ENCODE results near the gene PPP1R9B. TPM values are rescaled to one million over a fixed set of nuclear protein-coding genes. Genes with fewer than 3 reads are reported as not detected.
A peak's percentile ranks its signal among the peaks of the same experiment; 100 is the strongest.

Gene PPP1R9B
- total RNA-seq, 4 donors from 2014 or later, result 28.4 to 54.9 (median 36.9) TPM

- 92 to 94% methylated on average over 10 of the region's 10 CpGs for WGBS, 2 donors
- H3K9me3 ChIP-seq, result no peaks in the 10 kb centered on the region
- no peaks in the 10 kb centered on the region for H3K27me3 ChIP-seq
- no peak overlapping the region for H3K27ac ChIP-seq
- no peak for DNase-seq (ENCODE audit: low spot score in 2 of 2)
- H3K36me3 ChIP-seq, result peaks cover 0 to 12% (median 0%) of the 10 kb centered on the region in 3 donors
- no peak overlapping the region for H3K4me3 ChIP-seq
- peaks cover 0 to 42% (median 5%) of the 10 kb centered on the region in 4 donors for H3K4me1 ChIP-seq
- TF ChIP-seq CTCF (IDR thresholded peaks at IDR 0.05), result no peak
- no peak for TF ChIP-seq POLR2A (IDR thresholded peaks at IDR 0.05)
- TF ChIP-seq EP300 (IDR thresholded peaks at IDR 0.05), result no peak
Observed at GRCh38 chr17:50170662-50171370, 20.3 kb upstream of the PPP1R9B start.

GRCh38 chr17:50169881-50170459 is 19.5 kb upstream of the PPP1R9B start:
- Histone ChIP-seq H3K27me3 (no peaks in the 10 kb centered on the region), H3K27ac (no peak overlapping the region), H3K4me1 (peaks cover 0 to 36% (median 5%) of the 10 kb centered on the region in 4 donors), H3K9me3 (no peaks in the 10 kb centered on the region), H3K4me3 (no peak overlapping the region), H3K36me3 (peaks cover 0 to 12% (median 0%) of the 10 kb centered on the region in 3 donors)
- 92 to 95% methylated on average over 5 to 8 of the region's 9 CpGs for WGBS, 2 donors
- DNase-seq (ENCODE audit: low spot score in 2 of 2), result no peak
- TF ChIP-seq POLR2A (IDR thresholded peaks at IDR 0.05), result no peak
- TF ChIP-seq CTCF (IDR thresholded peaks at IDR 0.05), result no peak
- TF ChIP-seq EP300 (IDR thresholded peaks at IDR 0.05), result no peak

DNA sequence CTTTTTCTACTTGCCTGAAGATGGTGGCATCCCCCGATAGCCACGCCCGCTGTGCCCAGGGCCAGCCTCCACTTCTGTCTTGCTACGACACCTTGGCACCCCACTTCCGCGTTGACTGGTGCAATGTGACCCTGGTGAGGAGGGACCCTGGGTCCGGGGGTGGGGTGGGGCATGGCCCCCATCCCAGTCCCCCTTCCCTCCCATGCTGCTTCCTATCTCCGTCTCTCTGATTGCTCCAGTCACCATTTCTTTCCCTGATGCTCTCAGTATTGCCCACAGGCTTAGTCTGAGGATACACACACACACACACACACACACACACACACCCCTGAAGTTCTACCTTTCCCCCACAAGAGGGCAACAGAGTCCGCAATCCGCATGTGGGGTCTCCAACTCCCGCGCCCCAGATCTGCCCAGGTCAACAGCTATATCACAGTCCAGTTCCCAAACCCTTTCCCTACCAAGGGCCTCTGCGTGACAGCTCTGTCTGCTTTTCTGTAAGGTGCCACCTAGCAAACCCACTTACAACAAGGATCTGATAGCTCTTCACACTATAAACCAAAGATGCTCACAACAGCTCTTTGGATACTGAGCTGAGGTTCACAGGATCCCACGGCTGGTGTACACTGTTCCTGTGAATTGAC is 18.8 kb upstream of the PPP1R9B start:
- no peaks in the 10 kb centered on the region for H3K27me3 ChIP-seq
- no peaks in the 10 kb centered on the region for H3K9me3 ChIP-seq
- TF ChIP-seq CTCF (IDR thresholded peaks at IDR 0.05) (peak; percentile 62 to 96 (median 76)), EP300 (IDR thresholded peaks at IDR 0.05) (no peak), POLR2A (IDR thresholded peaks at IDR 0.05) (no peak)
- peaks cover 0 to 35% (median 5%) of the 10 kb centered on the region in 4 donors for H3K4me1 ChIP-seq
- DNase-seq (ENCODE audit: low spot score in 2 of 2), result peak in 1 of 2 donors; percentile 15
- 40 to 42% methylated on average over 14 of the region's 14 CpGs for WGBS, 2 donors
- H3K4me3 ChIP-seq, result no peak overlapping the region
- H3K27ac ChIP-seq, result no peak overlapping the region
- peaks cover 0 to 12% (median 0%) of the 10 kb centered on the region in 3 donors for H3K36me3 ChIP-seq

DNA sequence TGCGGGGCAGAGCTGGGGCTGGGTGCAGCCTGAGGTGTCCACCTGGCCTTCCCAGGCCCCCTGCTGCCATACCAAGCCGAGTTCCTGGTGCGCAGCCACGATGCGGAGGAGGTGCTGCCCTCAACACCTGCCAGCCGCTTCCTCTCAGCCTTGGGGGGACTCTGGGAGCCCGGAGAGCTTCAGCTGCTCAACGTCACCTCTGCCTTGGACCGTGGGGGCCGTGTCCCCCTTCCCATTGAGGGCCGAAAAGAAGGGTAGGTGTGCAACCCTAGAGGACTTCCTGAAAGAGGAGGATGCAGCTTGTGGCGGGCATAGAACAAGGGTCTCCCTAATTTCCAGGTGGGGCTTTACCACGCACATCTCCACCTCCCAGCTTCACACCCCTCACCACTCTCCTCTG is 17.8 kb upstream of the PPP1R9B start:
- Histone ChIP-seq H3K4me3 (no peak overlapping the region), H3K27ac (no peak overlapping the region), H3K27me3 (no peaks in the 10 kb centered on the region), H3K9me3 (no peaks in the 10 kb centered on the region), H3K4me1 (peaks cover 0 to 26% (median under 1%) of the 10 kb centered on the region in 4 donors), H3K36me3 (peaks cover 0 to 12% (median 0%) of the 10 kb centered on the region in 3 donors)
- 79 to 83% methylated on average over 13 of the region's 13 CpGs for WGBS, 2 donors
- no peak for DNase-seq (ENCODE audit: low spot score in 2 of 2)
- no peak for TF ChIP-seq POLR2A (IDR thresholded peaks at IDR 0.05)
- TF ChIP-seq CTCF (IDR thresholded peaks at IDR 0.05), result no peak
- TF ChIP-seq EP300 (IDR thresholded peaks at IDR 0.05), result no peak

GRCh38 chr17:50167371-50167770 is 16.9 kb upstream of the PPP1R9B start:
- no peak for DNase-seq (ENCODE audit: low spot score in 2 of 2)
- Histone ChIP-seq H3K36me3 (peaks cover 0 to 12% (median 0%) of the 10 kb centered on the region in 3 donors), H3K4me1 (peaks cover 0 to 16% (median 0%) of the 10 kb centered on the region in 4 donors), H3K27me3 (no peaks in the 10 kb centered on the region), H3K9me3 (no peaks in the 10 kb centered on the region), H3K27ac (no peak overlapping the region), H3K4me3 (no peak overlapping the region)
- TF ChIP-seq POLR2A (IDR thresholded peaks at IDR 0.05) (no peak), EP300 (IDR thresholded peaks at IDR 0.05) (no peak), CTCF (IDR thresholded peaks at IDR 0.05) (no peak)
- WGBS, 2 donors, result 87 to 88% methylated on average over 17 of the region's 19 CpGs

Measured in tibial nerve (tissue), 4 donors.